BLaER1 treated with 17β-estradiol and CSF1 and Interleukin-3, amounts not matched to agents 10 nM and 100 nM (cell line): Measurements from ENCODE around the gene PRKCA.
"Not testable (repeated sequence)": the region's sequence is repeated elsewhere in the genome, so short reads cannot be mapped to it uniquely, and the experiment has no call there.

Source experiments
- H3K27ac ChIP-seq, 11 experiments: shearing (Covaris generic); formaldehyde crosslinking; 2 replicates each; pipeline ENCODE4 v1.8.1; 2022
- H3K27me3 ChIP-seq, 11 experiments: shearing (Covaris generic); formaldehyde crosslinking; 2 replicates each; pipeline ENCODE4 v1.8.1; 2022
- H3K36me3 ChIP-seq, 11 experiments: shearing (Covaris generic); formaldehyde crosslinking; 2 replicates each; pipeline ENCODE4 v1.8.1; 2022
- H3K4me1 ChIP-seq, 10 experiments: shearing (Covaris generic); formaldehyde crosslinking; 2 replicates each; pipeline ENCODE4 v1.8.1; 2022
- H3K4me2 ChIP-seq, 11 experiments: shearing (Covaris generic); formaldehyde crosslinking; 2 replicates each; pipeline ENCODE4 v1.8.1; 2022
- H3K4me3 ChIP-seq, 10 experiments: shearing (Covaris generic); formaldehyde crosslinking; 2 replicates each; pipeline ENCODE4 v1.8.1; 2022
- H3K9ac ChIP-seq, 11 experiments: shearing (Covaris generic); formaldehyde crosslinking; 2 replicates each; pipeline ENCODE4 v1.8.1; 2022
- H3K9me3 ChIP-seq, 11 experiments: shearing (Covaris generic); formaldehyde crosslinking; replicated peaks in 1 of 11; 2 replicates each; pipeline ENCODE4 v1.8.1; 2022
- H4K20me1 ChIP-seq, 11 experiments: shearing (Covaris generic); formaldehyde crosslinking; 2 replicates each; pipeline ENCODE4 v1.8.1; 2022
- Cebpa-rat ChIP-seq, 11 experiments: shearing (Covaris generic); IDR thresholded peaks; 2 replicates each; pipeline ENCODE4 v1.8.1; 2022

Gene PRKCA

DNA sequence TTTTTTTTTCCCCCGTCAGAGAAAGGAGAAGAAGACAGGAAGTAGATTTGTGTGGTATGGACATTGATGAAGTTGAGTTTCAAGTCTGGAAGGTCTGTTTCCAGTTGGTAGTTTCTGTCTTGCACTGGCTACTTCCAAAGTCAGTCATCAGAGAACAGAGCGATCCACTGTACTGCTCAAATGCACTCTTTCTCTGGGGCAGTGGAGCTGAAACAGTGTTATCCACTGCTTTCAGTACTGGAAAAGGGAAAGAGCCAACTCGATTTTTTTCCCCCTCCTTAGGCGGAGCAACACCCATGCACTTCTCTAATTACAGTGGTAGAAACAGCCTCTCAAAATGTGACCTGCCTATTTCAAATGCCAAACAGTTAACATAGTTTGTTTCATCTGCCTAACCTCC, 7.4 kb downstream of the PRKCA start:
- peaks cover 0 to 79% (median 8%) of the 10 kb centered on the region in 11 experiments; a peak in 8 of 22 replicates for H3K36me3 ChIP-seq
- H3K4me2 ChIP-seq = peak overlapping the region in 3 of 11 experiments; percentile 13 to 35 (median 34); a peak in 5 of 22 replicates
- H3K4me3 ChIP-seq = no peak overlapping the region
- H3K9ac ChIP-seq = no peak overlapping the region
- peaks cover 0 to 80% (median 2%) of the 10 kb centered on the region in 10 experiments; a peak in 11 of 20 replicates for H3K4me1 ChIP-seq
- H4K20me1 ChIP-seq = peaks cover 0 to 100% (median 1%) of the 10 kb centered on the region in 11 experiments; a peak in 7 of 22 replicates
- H3K27ac ChIP-seq = no peak overlapping the region
- H3K27me3 ChIP-seq = no peaks in the 10 kb centered on the region
- no peaks in the 10 kb centered on the region for H3K9me3 ChIP-seq
- TF ChIP-seq Cebpa-rat (IDR thresholded peaks at IDR 0.05) = no peak

DNA sequence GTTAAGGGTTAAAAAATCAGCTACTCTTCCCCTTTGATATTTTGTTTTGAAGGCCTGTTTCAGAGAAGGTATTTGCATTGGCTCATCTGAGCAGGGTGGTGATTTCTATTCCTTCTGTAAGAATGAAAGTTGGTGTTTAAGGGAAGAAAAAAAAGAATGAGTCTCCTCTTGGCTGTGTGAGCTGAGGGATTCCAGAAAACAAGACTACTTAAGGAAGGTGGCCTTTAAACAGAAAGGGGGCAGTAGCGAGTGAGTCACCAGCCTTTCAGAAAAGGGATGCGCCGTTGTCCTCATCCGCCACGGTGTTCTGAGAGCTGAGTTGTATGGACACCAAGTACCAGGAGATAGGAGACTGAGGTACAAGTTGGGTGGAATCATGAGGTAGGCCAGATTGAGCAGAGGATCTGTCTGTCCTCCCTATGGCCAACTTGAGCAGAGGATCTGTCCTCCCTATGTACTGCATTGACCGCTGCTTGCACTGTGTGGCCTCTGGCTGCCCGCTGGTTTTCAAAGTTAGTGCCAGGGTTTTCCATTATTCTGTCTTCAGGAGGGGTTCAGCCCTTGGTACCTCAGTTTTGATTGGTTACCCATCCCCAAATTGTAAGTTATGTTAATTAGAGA, 8.2 kb downstream of the PRKCA start:
- Histone ChIP-seq H3K4me3 (no peak overlapping the region), H3K4me2 (peak overlapping the region in 1 of 11 experiments; percentile 34; a peak in 1 of 22 replicates), H3K4me1 (peaks cover 0 to 71% (median 0%) of the 10 kb centered on the region in 10 experiments; a peak in 6 of 20 replicates), H3K27me3 (no peaks in the 10 kb centered on the region), H3K27ac (no peak overlapping the region), H3K36me3 (peaks cover 0 to 87% (median 8%) of the 10 kb centered on the region in 11 experiments; a peak in 8 of 22 replicates), H3K9me3 (no peaks in the 10 kb centered on the region), H4K20me1 (peaks cover 0 to 100% (median 0%) of the 10 kb centered on the region in 11 experiments; a peak in 5 of 22 replicates), H3K9ac (no peak overlapping the region)
- no peak for TF ChIP-seq Cebpa-rat (IDR thresholded peaks at IDR 0.05)

DNA sequence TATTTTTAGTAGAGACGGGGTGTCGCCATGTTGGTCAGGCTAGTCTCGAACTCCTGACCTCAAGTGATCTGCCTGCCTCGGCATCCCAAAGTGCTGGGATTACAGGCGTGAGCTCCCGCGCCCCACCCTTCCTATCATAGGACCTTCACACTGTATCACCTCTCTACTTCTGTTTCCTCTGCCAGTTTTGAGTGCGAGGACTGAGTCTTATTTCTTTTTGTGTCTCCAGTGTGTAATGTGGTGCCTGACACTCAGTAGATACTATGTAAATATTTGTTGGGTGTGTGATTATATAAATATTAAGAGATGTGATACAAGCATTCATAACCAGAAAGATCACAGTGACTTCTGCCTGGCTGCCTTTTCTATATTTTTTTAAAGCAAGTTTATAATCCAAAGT, 10.5 kb downstream of the PRKCA start:
- Histone ChIP-seq H3K9ac (no peak overlapping the region), H3K9me3 (no peaks in the 10 kb centered on the region), H3K4me2 (no peak overlapping the region), H3K4me3 (no peak overlapping the region), H3K4me1 (peaks cover 0 to 48% (median 0%) of the 10 kb centered on the region in 10 experiments; a peak in 6 of 20 replicates), H3K36me3 (peaks cover 0 to 89% (median 8%) of the 10 kb centered on the region in 11 experiments; a peak in 8 of 22 replicates), H4K20me1 (peaks cover 0 to 100% (median 0%) of the 10 kb centered on the region in 11 experiments; a peak in 5 of 22 replicates), H3K27me3 (no peaks in the 10 kb centered on the region), H3K27ac (no peak overlapping the region)
- no peak for TF ChIP-seq Cebpa-rat (IDR thresholded peaks at IDR 0.05)

DNA sequence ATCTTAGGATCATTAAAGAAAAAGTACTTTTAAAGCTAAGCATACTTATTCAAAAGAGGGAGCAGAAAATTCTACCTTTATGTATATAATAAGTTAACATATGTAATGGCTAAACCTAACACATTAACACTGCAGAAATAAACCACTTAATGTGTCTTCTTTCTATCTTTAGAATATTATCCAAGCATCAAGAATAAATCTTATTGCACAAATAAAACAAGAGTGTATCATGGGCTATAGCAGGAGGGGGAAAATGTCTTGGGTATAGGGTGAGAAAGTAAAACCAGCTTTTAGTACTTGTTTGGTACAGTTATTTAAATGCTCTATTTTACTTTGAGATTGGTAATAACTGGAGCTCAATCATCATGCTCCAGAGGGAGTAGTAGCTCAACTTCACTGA, 10.9 kb downstream of the PRKCA start:
- H3K4me1 ChIP-seq = peaks cover 0 to 44% (median 0%) of the 10 kb centered on the region in 10 experiments; a peak in 6 of 20 replicates
- H3K4me2 ChIP-seq = no peak overlapping the region
- no peak overlapping the region for H3K27ac ChIP-seq
- H3K4me3 ChIP-seq = no peak overlapping the region
- peaks cover 0 to 86% (median 8%) of the 10 kb centered on the region in 11 experiments; a peak in 8 of 22 replicates for H3K36me3 ChIP-seq
- H3K9me3 ChIP-seq = no peaks in the 10 kb centered on the region
- no peak overlapping the region for H3K9ac ChIP-seq
- H3K27me3 ChIP-seq = no peaks in the 10 kb centered on the region
- TF ChIP-seq Cebpa-rat (IDR thresholded peaks at IDR 0.05) = no peak
- H4K20me1 ChIP-seq = peaks cover 0 to 100% (median 0%) of the 10 kb centered on the region in 11 experiments; a peak in 5 of 22 replicates

DNA sequence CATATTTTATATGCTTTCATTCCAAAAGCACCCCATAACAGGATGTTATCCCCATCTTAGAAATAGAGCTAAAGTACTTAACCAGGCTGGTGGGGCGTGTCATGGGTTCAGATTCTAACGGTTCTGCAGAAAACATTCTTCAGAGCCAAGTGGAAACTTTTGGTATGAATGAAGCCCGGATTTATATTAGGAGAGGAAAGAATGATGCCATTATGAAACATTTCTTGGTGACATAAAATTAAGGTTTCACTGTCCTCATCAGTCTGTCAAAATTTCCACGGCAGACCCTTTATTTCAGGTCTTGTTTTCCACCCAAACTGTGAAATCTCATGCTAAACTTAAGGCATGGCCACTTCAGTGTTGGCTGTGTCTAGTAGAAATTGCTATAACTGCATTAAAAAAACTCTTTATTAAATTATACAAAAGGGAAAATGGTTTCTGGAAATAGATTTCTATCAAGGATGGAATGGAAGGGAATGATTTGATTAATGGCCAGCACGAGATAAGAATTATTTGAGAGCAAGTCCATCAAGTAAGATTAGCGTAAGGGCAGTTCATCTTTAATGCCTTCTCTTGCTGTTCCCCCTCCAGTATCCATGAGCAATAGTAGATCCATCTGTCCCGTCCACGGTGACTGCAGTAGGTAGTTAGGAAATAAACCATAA, 11.7 kb downstream of the PRKCA start:
- H3K27me3 ChIP-seq = no peaks in the 10 kb centered on the region
- TF ChIP-seq Cebpa-rat (IDR thresholded peaks at IDR 0.05) = no peak
- no peak overlapping the region for H3K27ac ChIP-seq
- H3K4me1 ChIP-seq = peaks cover 0 to 36% (median 0%) of the 10 kb centered on the region in 10 experiments; a peak in 6 of 20 replicates
- peaks cover 0 to 86% (median 5%) of the 10 kb centered on the region in 11 experiments; a peak in 8 of 22 replicates for H3K36me3 ChIP-seq
- no peak overlapping the region for H3K9ac ChIP-seq
- no peaks in the 10 kb centered on the region for H3K9me3 ChIP-seq
- H3K4me2 ChIP-seq = no peak overlapping the region
- peaks cover 0 to 100% (median 0%) of the 10 kb centered on the region in 11 experiments; a peak in 5 of 22 replicates for H4K20me1 ChIP-seq
- H3K4me3 ChIP-seq = no peak overlapping the region

DNA sequence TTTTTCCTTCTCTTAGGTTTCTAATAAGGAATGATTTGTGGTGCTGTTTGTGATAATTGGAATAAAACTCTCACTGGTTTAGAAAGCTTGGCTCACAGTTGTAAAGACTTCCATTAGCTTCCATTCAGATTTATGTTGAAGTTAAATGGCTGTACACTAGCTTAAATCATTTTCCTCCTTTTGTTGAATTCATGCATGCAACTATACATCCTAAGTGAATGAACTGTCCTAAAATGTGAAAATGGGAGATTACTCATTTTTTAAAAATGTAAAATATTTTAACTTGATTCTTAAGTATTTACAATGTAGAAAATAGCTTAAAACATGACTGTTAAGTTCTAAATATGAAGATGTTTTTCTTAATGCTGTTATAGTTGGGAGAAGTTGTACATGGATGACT, 15.2 kb downstream of the PRKCA start:
- Histone ChIP-seq H3K9ac (no peak overlapping the region), H3K4me2 (no peak overlapping the region), H3K4me3 (no peak overlapping the region), H3K27me3 (no peaks in the 10 kb centered on the region), H4K20me1 (peaks cover 0 to 100% (median 0%) of the 10 kb centered on the region in 11 experiments; a peak in 5 of 22 replicates), H3K36me3 (peaks cover 0 to 85% (median 11%) of the 10 kb centered on the region in 11 experiments; a peak in 10 of 22 replicates), H3K9me3 (peaks cover 16 to 22% (median 19%) of the 10 kb centered on the region in 11 experiments), H3K27ac (no peak overlapping the region), H3K4me1 (peaks cover 0 to 3% (median 0%) of the 10 kb centered on the region in 10 experiments; a peak in 2 of 20 replicates)
- TF ChIP-seq Cebpa-rat (IDR thresholded peaks at IDR 0.05) = no peak

DNA sequence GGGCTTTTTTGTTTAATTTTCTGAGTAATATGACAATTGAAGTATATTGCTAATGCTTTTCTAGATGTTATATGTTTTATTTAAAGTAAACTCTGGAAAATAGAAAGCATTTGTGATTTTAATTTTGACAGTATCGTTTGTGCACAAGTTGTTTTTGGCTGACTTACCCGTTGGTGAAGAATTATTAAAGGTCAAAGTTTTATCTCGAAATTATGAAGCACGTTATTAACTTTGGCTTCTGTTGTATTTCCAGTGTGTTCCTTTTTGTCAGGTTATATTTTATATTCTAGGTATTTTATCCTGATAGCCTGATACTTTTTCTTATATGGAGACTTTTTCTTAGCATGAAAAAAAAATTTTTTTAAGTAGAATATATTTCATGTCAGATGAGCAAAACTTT, 16.8 kb downstream of the PRKCA start:
- peaks cover 19 to 25% (median 21%) of the 10 kb centered on the region in 11 experiments for H3K9me3 ChIP-seq
- no peak overlapping the region for H3K4me2 ChIP-seq
- H3K27me3 ChIP-seq = no peaks in the 10 kb centered on the region
- H3K4me1 ChIP-seq = no peaks in the 10 kb centered on the region
- H3K27ac ChIP-seq = no peak overlapping the region
- H3K36me3 ChIP-seq = peaks cover 0 to 87% (median 11%) of the 10 kb centered on the region in 11 experiments; a peak in 10 of 22 replicates
- no peak overlapping the region for H3K4me3 ChIP-seq
- H3K9ac ChIP-seq = no peak overlapping the region
- H4K20me1 ChIP-seq = peaks cover 0 to 100% (median 0%) of the 10 kb centered on the region in 11 experiments; a peak in 5 of 22 replicates
- no peak for TF ChIP-seq Cebpa-rat (IDR thresholded peaks at IDR 0.05)

DNA sequence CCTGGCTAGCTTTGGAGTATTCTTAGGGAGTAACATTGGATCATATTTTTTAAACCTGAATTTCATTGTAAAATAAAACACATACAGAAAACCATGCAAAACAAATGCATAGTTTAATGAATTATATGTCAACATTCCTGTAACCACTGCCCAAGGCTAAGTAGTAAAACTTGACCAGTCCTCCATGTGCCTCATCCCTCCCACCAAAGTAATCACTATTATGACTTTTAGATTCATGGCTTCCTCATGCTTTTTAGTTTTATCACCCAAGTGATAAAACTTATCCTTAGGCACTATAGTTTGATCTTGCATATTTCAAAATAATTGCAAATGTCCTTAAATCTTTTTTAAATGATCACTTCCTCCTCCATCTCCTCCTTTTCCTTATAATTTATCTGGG, 20.4 kb downstream of the PRKCA start:
- H3K27ac ChIP-seq = no peak overlapping the region
- H3K9ac ChIP-seq = no peak overlapping the region
- H3K4me1 ChIP-seq = 0 out of 20 replicates have a peak, but pooled peaks cover 0 to under 1% (median 0%) of the 10 kb centered on the region in 10 experiments
- H3K27me3 ChIP-seq = no peaks in the 10 kb centered on the region
- no peak for TF ChIP-seq Cebpa-rat (IDR thresholded peaks at IDR 0.05)
- H3K4me2 ChIP-seq = no peak overlapping the region
- H4K20me1 ChIP-seq = peaks cover 0 to 100% (median 0%) of the 10 kb centered on the region in 11 experiments; a peak in 5 of 22 replicates
- peaks cover 0 to 64% (median 11%) of the 10 kb centered on the region in 11 experiments; a peak in 10 of 22 replicates for H3K36me3 ChIP-seq
- H3K4me3 ChIP-seq = no peak overlapping the region
- H3K9me3 ChIP-seq = peaks cover 19 to 25% (median 21%) of the 10 kb centered on the region in 11 experiments

DNA sequence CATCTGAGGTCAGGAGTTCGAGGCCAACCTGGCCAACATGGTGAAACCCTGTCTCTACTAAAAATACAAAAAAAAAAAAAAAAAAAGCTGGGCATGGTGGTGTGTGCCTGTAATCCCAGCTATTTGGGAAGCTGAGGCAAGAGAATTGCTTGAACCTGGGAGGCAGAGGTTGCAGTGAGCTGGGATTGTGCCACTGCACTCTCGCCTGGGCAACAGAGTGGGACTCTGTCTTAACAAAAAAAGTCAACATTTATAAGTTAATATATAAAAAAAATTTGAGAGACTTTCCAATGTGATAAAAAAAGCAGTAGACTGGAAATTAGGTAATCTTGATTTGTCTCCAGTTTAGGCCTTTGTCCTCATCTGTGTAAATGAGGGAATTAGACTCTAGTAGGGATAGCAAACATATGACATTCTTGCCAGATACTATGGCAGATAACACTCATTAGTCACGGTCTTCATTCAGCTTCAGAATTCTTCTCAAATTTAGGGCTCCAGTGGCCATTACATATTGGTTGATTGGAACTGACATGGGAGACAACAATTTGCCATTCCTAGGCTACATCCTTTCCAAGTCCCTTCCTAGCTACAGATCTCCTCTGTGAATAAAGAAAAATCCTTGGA, 22.1 kb downstream of the PRKCA start:
- H3K4me3 ChIP-seq, H3K4me1 ChIP-seq, H3K27me3 ChIP-seq, H3K4me2 ChIP-seq, H3K27ac ChIP-seq, H3K9ac ChIP-seq: not testable (repeated sequence)
- Histone ChIP-seq H3K36me3 (peaks cover 0 to 70% (median 11%) of the 10 kb centered on the region in 11 experiments; a peak in 10 of 22 replicates), H3K9me3 (peaks cover 19 to 25% (median 21%) of the 10 kb centered on the region in 11 experiments), H4K20me1 (peaks cover 0 to 100% (median 0%) of the 10 kb centered on the region in 11 experiments; a peak in 5 of 22 replicates)
